Vagina (tissue), 2 donors: ENCODE measurements around the gene KCNF1.

Experiments
- POLR2A ChIP-seq, 2 donors: fragments of 450-650 bp; IDR thresholded peaks; one replicate each; pipeline ENCODE4 v1.6.1; 2017; ENCODE audit warnings: antibody characterized with exemption in 2 of 2, mild to moderate bottlenecking in 2 of 2, moderate library complexity in 2 of 2
- POLR2AphosphoS5 ChIP-seq, 2 donors: sonication (generic); formaldehyde crosslinking; IDR thresholded peaks; one replicate each; pipeline ENCODE4 v1.9.0; 2017; ENCODE audit warnings: antibody characterized with exemption in 2 of 2, mild to moderate bottlenecking in 2 of 2, low read depth in 1 of 2; ENCODE audit not compliant: insufficient read depth in 1 of 2

GRCh38 chr2:10864861-10865636, 46.7 kb upstream of the KCNF1 start:
- no peak for TF ChIP-seq POLR2A (IDR thresholded peaks at IDR 0.05)
- no peak for TF ChIP-seq POLR2AphosphoS5 (IDR thresholded peaks at IDR 0.05; ENCODE audit: insufficient read depth in 1 of 2, low read depth in 1 of 2)
